Neural progenitor cell (in vitro differentiated cells): ENCODE results near the gene TK2.

Experiments used
- CTCF ChIP-seq: fragments of 200-600 bp; sonication (generic); IDR thresholded peaks from 2 replicates; pipeline ENCODE4 v1.5.1; 2017; ENCODE audit warnings: antibody characterized with exemption, mild to moderate bottlenecking
- EZH2 ChIP-seq: fragments of 200-600 bp; sonication (generic); IDR thresholded peaks from 2 replicates; pipeline ENCODE4 v1.6.1; 2017; ENCODE audit warnings: antibody characterized with exemption, mild to moderate bottlenecking, moderate library complexity
- EZH2phosphoT487 ChIP-seq: fragments of 200-600 bp; sonication (generic); IDR thresholded peaks from 2 replicates; pipeline ENCODE4 v1.6.1; 2017; ENCODE audit warnings: antibody characterized with exemption

- TF ChIP-seq CTCF (no peak), EZH2 (no peak), EZH2phosphoT487 (no peak)
Measured at GRCh38 chr16:66503030-66503429, 46.9 kb downstream of the TK2 start.
